ENCODE measurements around the gene STX10.

Gene STX10

DNA sequence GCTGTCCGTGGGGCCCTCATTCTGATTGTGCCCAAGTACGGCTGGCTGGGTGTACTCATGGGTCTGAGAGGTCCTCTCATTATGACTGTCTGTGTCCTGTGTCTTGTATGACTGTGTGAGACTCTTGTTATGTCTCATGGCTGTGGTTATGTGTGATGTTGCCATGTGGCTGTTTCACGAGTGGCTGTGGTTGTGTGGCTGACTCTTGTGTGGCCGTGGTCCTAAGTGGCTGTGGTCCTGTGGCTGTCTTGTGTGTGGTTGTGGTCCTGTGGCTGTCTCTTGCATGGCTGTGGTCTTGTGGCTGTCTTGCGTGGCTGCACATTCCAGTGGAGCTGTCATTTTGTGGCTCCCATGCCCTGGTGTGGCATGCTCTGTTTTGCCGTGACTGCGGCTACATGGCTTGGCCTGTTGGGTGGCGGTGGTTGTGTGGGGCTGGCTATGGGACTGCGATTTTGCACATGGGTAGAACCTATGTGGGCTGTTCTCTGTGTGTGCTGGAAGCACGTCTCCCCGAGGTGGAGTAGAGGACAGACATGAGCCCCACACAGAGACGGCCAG lies 50.1 kb downstream of the STX10 start:
- no peak for DNase-seq (ENCODE audit: low spot score)

DNA sequence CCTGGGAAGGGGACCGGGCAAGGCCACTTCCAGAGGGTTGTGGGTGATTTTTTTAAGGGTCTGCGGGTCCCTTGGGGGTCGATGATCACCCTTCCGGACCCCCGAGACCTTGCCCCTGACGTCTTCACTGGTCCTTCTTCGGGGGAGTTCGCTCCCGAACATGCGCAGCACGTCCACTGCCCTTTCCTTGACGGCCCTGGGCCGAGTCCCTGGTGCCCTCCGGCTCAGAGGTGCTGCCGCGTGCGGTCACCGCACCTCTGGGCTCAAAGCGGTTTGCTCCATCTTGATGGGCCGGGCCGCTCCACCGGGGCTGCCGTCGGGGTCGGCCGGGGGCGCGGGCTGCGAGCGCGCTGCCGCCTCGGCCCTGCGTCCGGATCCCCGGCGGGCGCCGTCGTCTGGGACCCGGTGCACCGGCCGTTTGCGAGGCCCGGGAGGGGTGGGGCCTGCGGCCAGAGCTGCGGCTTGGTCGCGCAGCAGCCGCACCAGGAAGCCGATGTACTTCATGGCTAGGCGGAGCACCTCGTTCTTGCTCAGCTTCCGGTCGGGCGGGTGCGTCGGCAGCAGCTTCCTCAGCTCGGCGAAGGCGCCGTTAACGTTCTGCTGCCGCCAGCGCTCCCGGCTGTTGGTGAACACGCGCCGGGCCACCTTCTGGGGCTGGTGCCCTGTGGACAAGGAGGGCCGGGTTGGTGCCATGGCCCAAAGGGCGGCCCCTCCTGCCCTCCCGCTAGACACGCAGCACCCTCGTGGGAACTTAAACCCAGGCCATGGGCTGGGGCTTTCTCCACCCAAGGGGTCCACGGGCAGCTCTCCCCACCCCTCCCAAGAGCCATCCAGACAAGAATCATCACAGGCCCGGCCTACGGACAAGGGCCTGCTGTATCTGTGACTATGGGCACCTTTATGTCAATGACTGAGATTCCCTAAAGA lies 50.8 kb downstream of the STX10 start:
- peak; percentile 65 for DNase-seq (ENCODE audit: low spot score)

DNA sequence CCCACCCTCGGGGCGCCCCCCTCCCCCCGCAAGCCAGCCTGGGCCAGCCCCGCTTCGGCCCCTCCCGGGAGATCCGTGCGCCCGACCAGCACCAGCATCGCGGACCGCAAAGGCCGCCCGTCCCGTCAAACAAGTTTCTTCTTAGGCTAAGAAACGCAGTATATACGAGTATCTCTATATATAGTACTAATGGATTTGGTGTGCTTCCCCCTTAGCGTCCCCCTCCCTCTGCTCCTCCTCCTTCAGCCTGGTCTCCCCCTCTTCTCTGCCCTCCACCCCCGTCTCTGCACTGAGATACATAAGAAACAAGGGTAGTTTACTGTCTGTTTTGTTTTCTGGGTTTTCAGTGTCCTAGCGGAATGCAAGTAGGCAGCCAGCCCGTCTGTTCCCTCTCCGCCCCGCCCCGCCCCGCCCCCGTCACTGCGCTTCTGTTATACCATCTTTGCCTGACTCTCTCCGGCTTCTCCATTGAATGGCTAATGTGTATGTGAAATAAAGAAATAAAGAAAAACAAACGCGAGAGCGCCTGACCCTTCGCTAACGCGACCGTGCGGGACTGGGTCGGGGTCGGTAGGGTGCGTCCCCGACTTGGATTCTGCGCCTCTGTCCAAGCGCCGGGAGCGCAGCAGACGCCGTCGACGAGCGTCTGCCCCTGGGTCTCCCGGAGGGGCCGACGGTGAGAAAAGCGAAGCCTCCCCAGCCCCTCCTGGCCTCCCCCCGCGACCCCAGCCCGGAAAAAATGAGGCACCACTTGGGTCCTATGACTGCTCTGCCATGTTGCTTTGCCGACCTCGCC lies 51.7 kb downstream of the STX10 start:
- DNase-seq (ENCODE audit: low spot score), result peak; percentile 44

- no peak for DNase-seq (ENCODE audit: low spot score)
Measured at GRCh38 chr19:13097463-13098258, 52.5 kb downstream of the STX10 start.

DNA sequence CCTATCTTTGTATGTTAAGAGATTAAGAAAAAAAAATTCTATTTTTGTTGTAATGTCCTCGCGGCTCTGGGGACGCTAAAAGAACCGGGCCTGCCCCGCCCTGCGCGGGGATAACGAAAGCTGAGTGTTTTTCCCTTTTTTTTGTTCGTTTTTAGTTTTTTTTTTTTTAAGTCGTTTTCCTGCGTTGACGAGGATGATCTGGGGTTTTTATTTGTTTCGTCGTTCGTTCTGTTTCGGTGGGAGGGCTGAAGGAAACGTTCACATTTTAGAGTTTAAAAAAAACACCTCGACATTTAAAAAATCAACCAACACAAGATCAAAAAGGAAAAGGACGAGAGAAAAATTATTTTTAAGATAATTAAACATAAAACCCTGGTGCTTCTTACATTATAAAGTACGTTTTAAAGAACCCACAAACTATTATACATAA lies 53.1 kb downstream of the STX10 start:
- no peak for DNase-seq (ENCODE audit: low spot score)

GRCh38 chr19:13095934-13096927 lies 53.9 kb downstream of the STX10 start:
- DNase-seq (ENCODE audit: low spot score), result no peak

DNA sequence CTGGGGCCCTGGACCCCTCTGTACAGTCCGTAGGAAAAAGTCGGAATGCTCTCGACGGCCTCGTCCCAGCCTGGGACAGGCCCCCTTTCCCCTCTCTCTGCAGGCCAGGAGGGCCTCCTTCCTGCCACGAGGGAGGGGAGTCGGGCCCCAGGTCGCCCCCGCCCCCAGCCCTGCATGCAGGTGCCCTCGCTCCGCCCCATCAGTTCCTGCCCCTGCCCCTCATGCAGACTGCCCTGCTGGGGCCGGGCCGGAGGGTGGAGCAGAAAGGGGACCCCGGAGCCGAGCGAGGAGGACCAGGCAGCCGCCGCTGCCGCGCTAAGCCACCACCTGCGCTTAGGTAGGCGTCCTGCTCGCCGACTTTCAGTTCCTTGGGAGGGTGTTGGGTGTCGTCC lies 54.8 kb downstream of the STX10 start:
- DNase-seq (ENCODE audit: low spot score), result no peak

- no peak for DNase-seq (ENCODE audit: low spot score)
Measured at GRCh38 chr19:13094771-13095392, 55.3 kb downstream of the STX10 start.

- no peak for DNase-seq (ENCODE audit: low spot score)
Measured at GRCh38 chr19:13094106-13094504, 56.1 kb downstream of the STX10 start.

All from SW480 (cell line).